Stimulated activated CD8-positive, alpha-beta memory T cell treated with anti-CD3 and anti-CD28 coated beads, Interleukin-7, amount 100 ng/mL, for 1 hour (primary cell): ENCODE results near the gene NEAT1.

Experiments
- DNase-seq, 2 donors: peaks; one replicate each; pipeline ENCODE4 v3.0.0-alpha.2; 2020; ENCODE audit warnings: low read depth in 2 of 2

The NEAT1 gene

GRCh38 chr11:65433657-65434056 is 11.1 kb downstream of the NEAT1 start:
- no peak for DNase-seq

GRCh38 chr11:65434057-65434666 is 11.6 kb downstream of the NEAT1 start:
- DNase-seq, result no peak

- no peak for DNase-seq
Observed at GRCh38 chr11:65434667-65435410, 12.2 kb downstream of the NEAT1 start.

- no peak for DNase-seq
Observed at GRCh38 chr11:65435411-65435931, 12.9 kb downstream of the NEAT1 start.

GRCh38 chr11:65435981-65436411 is 13.4 kb downstream of the NEAT1 start:
- DNase-seq, result no peak

- DNase-seq, result no peak
Observed at GRCh38 chr11:65436412-65437032, 13.9 kb downstream of the NEAT1 start.

- DNase-seq, result no peak
Observed at GRCh38 chr11:65437436-65438227, 15.0 kb downstream of the NEAT1 start.

GRCh38 chr11:65438257-65439151 is 15.9 kb downstream of the NEAT1 start:
- no peak for DNase-seq

GRCh38 chr11:65439331-65440181 is 17.0 kb downstream of the NEAT1 start:
- DNase-seq, result no peak

- no peak for DNase-seq
Observed at GRCh38 chr11:65440831-65441499, 18.4 kb downstream of the NEAT1 start.

- no peak for DNase-seq
Observed at GRCh38 chr11:65442842-65443331, 20.3 kb downstream of the NEAT1 start.

GRCh38 chr11:65444314-65445051 is 21.9 kb downstream of the NEAT1 start:
- no peak for DNase-seq

GRCh38 chr11:65445101-65445603 is 22.6 kb downstream of the NEAT1 start:
- DNase-seq, result no peak

- DNase-seq, result no peak
Observed at GRCh38 chr11:65445604-65446445, 23.2 kb downstream of the NEAT1 start.

- DNase-seq, result no peak
Observed at GRCh38 chr11:65446446-65447277, 24.1 kb downstream of the NEAT1 start.

- DNase-seq, result no peak
Observed at GRCh38 chr11:65448074-65448417, 25.4 kb downstream of the NEAT1 start.
